ENCODE measurements around the gene TUT7.
"Not testable (repeated sequence)": the region's sequence is repeated elsewhere in the genome, so short reads cannot be mapped to it uniquely, and the experiment has no call there.

The TUT7 gene

DNA sequence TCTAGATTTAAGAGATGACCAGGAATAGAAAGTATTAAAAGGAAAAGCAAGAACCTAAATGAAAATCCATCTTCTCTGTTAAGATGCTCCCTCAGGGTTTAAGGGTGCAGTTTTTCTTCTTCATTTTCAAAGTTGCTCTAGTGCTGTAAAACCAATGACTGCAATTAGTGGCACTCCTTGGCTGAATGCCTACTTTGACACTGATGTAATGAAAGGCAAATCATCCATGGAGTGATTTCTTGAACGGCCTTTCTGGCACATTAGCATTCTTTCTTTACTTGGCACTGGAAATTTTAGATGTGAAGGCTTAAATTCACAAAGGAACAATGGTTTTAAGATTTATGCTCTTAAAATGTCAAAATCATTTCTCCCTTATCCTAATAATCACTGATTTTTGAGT lies 52.5 kb downstream of the TUT7 start:
- TF ChIP-seq, protein P1, sequence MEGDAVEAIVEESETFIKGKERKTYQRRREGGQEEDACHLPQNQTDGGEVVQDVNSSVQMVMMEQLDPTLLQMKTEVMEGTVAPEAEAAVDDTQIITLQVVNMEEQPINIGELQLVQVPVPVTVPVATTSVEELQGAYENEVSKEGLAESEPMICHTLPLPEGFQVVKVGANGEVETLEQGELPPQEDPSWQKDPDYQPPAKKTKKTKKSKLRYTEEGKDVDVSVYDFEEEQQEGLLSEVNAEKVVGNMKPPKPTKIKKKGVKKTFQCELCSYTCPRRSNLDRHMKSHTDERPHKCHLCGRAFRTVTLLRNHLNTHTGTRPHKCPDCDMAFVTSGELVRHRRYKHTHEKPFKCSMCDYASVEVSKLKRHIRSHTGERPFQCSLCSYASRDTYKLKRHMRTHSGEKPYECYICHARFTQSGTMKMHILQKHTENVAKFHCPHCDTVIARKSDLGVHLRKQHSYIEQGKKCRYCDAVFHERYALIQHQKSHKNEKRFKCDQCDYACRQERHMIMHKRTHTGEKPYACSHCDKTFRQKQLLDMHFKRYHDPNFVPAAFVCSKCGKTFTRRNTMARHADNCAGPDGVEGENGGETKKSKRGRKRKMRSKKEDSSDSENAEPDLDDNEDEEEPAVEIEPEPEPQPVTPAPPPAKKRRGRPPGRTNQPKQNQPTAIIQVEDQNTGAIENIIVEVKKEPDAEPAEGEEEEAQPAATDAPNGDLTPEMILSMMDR (conservative IDR thresholded peaks at IDR 0.05; ENCODE audit: low read depth, low read length) = no peak

GRCh38 chr9:86300701-86301100 lies 53.5 kb downstream of the TUT7 start:
- no peaks in the 10 kb centered on the region for H3K79me2 ChIP-seq (ENCODE audit: insufficient read depth, low read depth)
- no peak overlapping the region for H3K4me2 ChIP-seq
- H3K4me3 ChIP-seq (IDR thresholded peaks at IDR 0.05; ENCODE audit: insufficient read depth, low read depth, low read length) = no peak overlapping the region
- H3K4me1 ChIP-seq (ENCODE audit: low read depth, poor library complexity, severe bottlenecking) = peaks cover 71% of the 10 kb centered on the region
- peaks cover 3% of the 10 kb centered on the region for H3K36me3 ChIP-seq (ENCODE audit: insufficient read depth)
- TF ChIP-seq, protein P1 (conservative IDR thresholded peaks at IDR 0.05; ENCODE audit: low read depth, low read length) = no peak
- H3K27me3 ChIP-seq (ENCODE audit: insufficient read depth, low read depth) = no peaks in the 10 kb centered on the region
- H2AFZ ChIP-seq (ENCODE audit: low read depth) = no peak overlapping the region
- H3K9ac ChIP-seq = no peak overlapping the region
- H3K27ac ChIP-seq = no peak overlapping the region
- no peaks in the 10 kb centered on the region for H4K20me1 ChIP-seq (ENCODE audit: insufficient read depth)

More for the DNA sequence above, 52.5 kb downstream of the TUT7 start:
- peaks cover 71% of the 10 kb centered on the region for H3K4me1 ChIP-seq (ENCODE audit: low read depth, poor library complexity, severe bottlenecking)
- peaks cover 3% of the 10 kb centered on the region for H3K36me3 ChIP-seq (ENCODE audit: insufficient read depth)
- H3K4me3 ChIP-seq (IDR thresholded peaks at IDR 0.05; ENCODE audit: insufficient read depth, low read depth, low read length) = no peak overlapping the region
- no peak overlapping the region for H3K9ac ChIP-seq
- H2AFZ ChIP-seq (ENCODE audit: low read depth) = no peak overlapping the region
- H3K27ac ChIP-seq = no peak overlapping the region
- no peaks in the 10 kb centered on the region for H4K20me1 ChIP-seq (ENCODE audit: insufficient read depth)
- H3K79me2 ChIP-seq (ENCODE audit: insufficient read depth, low read depth) = no peaks in the 10 kb centered on the region
- no peak overlapping the region for H3K4me2 ChIP-seq
- H3K27me3 ChIP-seq (ENCODE audit: insufficient read depth, low read depth) = no peaks in the 10 kb centered on the region

GRCh38 chr9:86298873-86299272 lies 55.3 kb downstream of the TUT7 start:
- TF ChIP-seq, protein P1 (conservative IDR thresholded peaks at IDR 0.05; ENCODE audit: low read depth, low read length) = no peak
- H3K4me2 ChIP-seq = peak overlapping the region; percentile 38

GRCh38 chr9:86290341-86290740 lies 63.9 kb downstream of the TUT7 start:
- not testable (repeated sequence) for H3K79me2 ChIP-seq (ENCODE audit: insufficient read depth, low read depth); H3K36me3 ChIP-seq (ENCODE audit: insufficient read depth); H3K4me2 ChIP-seq; H3K27ac ChIP-seq; H3K27me3 ChIP-seq (ENCODE audit: insufficient read depth, low read depth); H2AFZ ChIP-seq (ENCODE audit: low read depth); H3K4me3 ChIP-seq (IDR thresholded peaks at IDR 0.05; ENCODE audit: insufficient read depth, low read depth, low read length); H3K9ac ChIP-seq; H4K20me1 ChIP-seq (ENCODE audit: insufficient read depth)
- H3K4me1 ChIP-seq (ENCODE audit: low read depth, poor library complexity, severe bottlenecking) = peaks cover 12% of the 10 kb centered on the region

More at GRCh38 chr9:86298873-86299272, 55.3 kb downstream of the TUT7 start:
- Histone ChIP-seq H3K27me3 (ENCODE audit: insufficient read depth, low read depth) (no peaks in the 10 kb centered on the region), H3K36me3 (ENCODE audit: insufficient read depth) (peaks cover 3% of the 10 kb centered on the region), H2AFZ (ENCODE audit: low read depth) (no peak overlapping the region), H4K20me1 (ENCODE audit: insufficient read depth) (no peaks in the 10 kb centered on the region), H3K9ac (no peak overlapping the region; the same call in 1 of the 2 replicates), H3K79me2 (ENCODE audit: insufficient read depth, low read depth) (no peaks in the 10 kb centered on the region), H3K4me1 (ENCODE audit: low read depth, poor library complexity, severe bottlenecking) (peaks cover 53% of the 10 kb centered on the region), H3K27ac (peak overlapping the region; percentile 38; the same call in 1 of the 2 replicates), H3K4me3 (IDR thresholded peaks at IDR 0.05; ENCODE audit: insufficient read depth, low read depth, low read length) (no peak overlapping the region)

DNA sequence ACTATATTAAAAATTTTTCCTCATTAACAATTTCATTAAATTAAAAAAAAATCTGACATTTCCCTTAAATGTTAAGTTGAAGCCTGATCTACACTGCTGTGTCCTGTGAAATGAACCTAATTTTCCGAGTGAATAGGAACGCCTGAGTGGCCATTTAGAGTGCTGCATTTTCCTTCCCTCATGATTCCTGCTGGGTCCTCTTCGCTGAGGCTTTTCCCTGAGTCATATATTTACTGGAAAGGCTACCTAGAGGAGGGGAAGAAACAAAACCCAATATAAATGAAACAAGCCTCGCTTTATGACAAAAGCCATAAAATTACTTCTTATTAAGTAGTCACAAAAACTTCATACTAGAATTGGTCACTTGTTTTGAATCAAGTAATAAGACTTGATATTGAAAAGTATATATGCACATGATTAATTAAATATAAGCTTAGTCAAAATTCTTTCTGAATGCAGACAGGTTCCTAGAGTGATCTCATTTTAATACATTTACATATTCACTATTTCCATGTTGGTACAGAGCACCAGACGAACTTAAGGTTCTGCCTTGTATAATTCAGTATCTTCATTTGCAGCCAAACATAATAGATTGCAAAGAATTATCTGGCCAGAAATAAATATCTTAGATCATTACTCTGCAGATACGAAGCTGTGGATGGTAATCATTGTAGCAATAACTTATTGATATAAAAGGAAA lies 65.6 kb downstream of the TUT7 start:
- Histone ChIP-seq H3K4me2 (no peak overlapping the region), H3K9ac (no peak overlapping the region), H3K27me3 (ENCODE audit: insufficient read depth, low read depth) (no peaks in the 10 kb centered on the region), H2AFZ (ENCODE audit: low read depth) (no peak overlapping the region), H3K27ac (no peak overlapping the region), H3K4me1 (ENCODE audit: low read depth, poor library complexity, severe bottlenecking) (peaks cover 24% of the 10 kb centered on the region), H4K20me1 (ENCODE audit: insufficient read depth) (no peaks in the 10 kb centered on the region), H3K36me3 (ENCODE audit: insufficient read depth) (0 out of 2 replicates have a peak, but pooled peaks cover 4% of the 10 kb centered on the region), H3K79me2 (ENCODE audit: insufficient read depth, low read depth) (no peaks in the 10 kb centered on the region), H3K4me3 (IDR thresholded peaks at IDR 0.05; ENCODE audit: insufficient read depth, low read depth, low read length) (no peak overlapping the region)
- TF ChIP-seq, protein P1 (conservative IDR thresholded peaks at IDR 0.05; ENCODE audit: low read depth, low read length) = no peak
